ENCODE data around the gene PSG6. TPM values are rescaled to one million over a fixed set of nuclear protein-coding genes. Genes with fewer than 3 reads are reported as not detected.
"Not testable (repeated sequence)": the region's sequence is repeated elsewhere in the genome, so short reads cannot be mapped to it uniquely, and the experiment has no call there.

The PSG6 gene
- total RNA-seq, 1 donor from 2014 or later = not detected

GRCh38 chr19:42853231-42853630 lies 64.5 kb downstream of the PSG6 start:
- not testable (repeated sequence) for DNase-seq (ENCODE audit: low read depth, low spot score)

- DNase-seq (ENCODE audit: low read depth, low spot score) = not testable (repeated sequence)
Observed at GRCh38 chr19:42852821-42853220, 64.9 kb downstream of the PSG6 start.

Other genes with a start within 250 kb of the PSG6 start
- gene PSG3, start 177.4 kb downstream of the PSG6 start, total RNA-seq = not detected in 2 replicates
- not detected in 2 replicates for gene PSG8, start 152.2 kb downstream of the PSG6 start, total RNA-seq
- gene PSG1, start 38.2 kb downstream of the PSG6 start, total RNA-seq = under 0.01 TPM in 1 of 2 replicates, not detected in the other
- gene PSG7, start 19.3 kb upstream of the PSG6 start, total RNA-seq = not detected in 2 replicates
- not detected in 2 replicates for gene PSG11, start 108.6 kb upstream of the PSG6 start, total RNA-seq
- not detected in 2 replicates for gene PSG2, start 164.8 kb upstream of the PSG6 start, total RNA-seq

Measured in pulmonary artery endothelial cell (primary cell).